Calu3 (cell line): ENCODE results near the gene PRAME. TPM values are rescaled to one million over a fixed set of nuclear protein-coding genes. Genes with fewer than 3 reads are reported as not detected.
"Not testable (repeated sequence)": the region's sequence is repeated elsewhere in the genome, so short reads cannot be mapped to it uniquely, and the experiment has no call there.

Experiments
- BruUV-seq: library from RNA; stranded (reverse); fragments of 400-500 nt; replicated peaks from 2 replicates; lab custom pipeline; 2021; lab: Mats Ljungman, UMichigan
- CTCF ChIA-PET: fragments of 300-600 bp; sonication (Branson Sonifier 250); formaldehyde crosslinking; loops from one replicate; lab custom pipeline; 2022; ENCODE audit warnings: antibody characterized with exemption; lab: Charles Lee
- DNase-seq: peaks from one replicate; pipeline ENCODE4 v3.0.0; 2022
- H3K27ac Mint-ChIP-seq: one replicate; pipeline ENCODE4 v1.8.0; 2022; ENCODE audit warnings: mixed read lengths; ENCODE audit not compliant: unreplicated experiment
- H3K27me3 Mint-ChIP-seq: one replicate; pipeline ENCODE4 v1.8.0; 2022; ENCODE audit warnings: mixed read lengths; ENCODE audit not compliant: unreplicated experiment
- H3K36me3 Mint-ChIP-seq: one replicate; pipeline ENCODE4 v1.8.0; 2022; ENCODE audit warnings: mild to moderate bottlenecking, moderate library complexity, mixed read lengths; ENCODE audit not compliant: insufficient read depth, unreplicated experiment
- H3K4me1 Mint-ChIP-seq: one replicate; pipeline ENCODE4 v1.8.0; 2022; ENCODE audit warnings: mild to moderate bottlenecking, low read depth, mixed read lengths; ENCODE audit not compliant: unreplicated experiment
- H3K4me3 Mint-ChIP-seq: one replicate; pipeline ENCODE4 v1.8.0; 2022; ENCODE audit warnings: mild to moderate bottlenecking, low read depth, moderate library complexity, mixed read lengths; ENCODE audit not compliant: unreplicated experiment
- H3K9me3 Mint-ChIP-seq: one replicate; pipeline ENCODE4 v1.8.0; 2022; ENCODE audit warnings: low read depth, mixed read lengths; ENCODE audit not compliant: unreplicated experiment
- CTCF ChIP-seq: fragments of 200-600 bp; IDR thresholded peaks from one replicate; pipeline ENCODE4 v1.8.0; 2022; ENCODE audit warnings: antibody characterized with exemption; ENCODE audit not compliant: unreplicated experiment
- intact Hi-C: fragments of 100-400 bp; cut with micrococcal nuclease; formaldehyde crosslinking; loops from one replicate; pipeline ENCODE4 v1.10.0; 2022; ENCODE audit not compliant: unreplicated experiment
- total RNA-seq: library from RNA; stranded (reverse); gene quantifications from 2 replicates; pipeline ENCODE4 v1.2.3, GENCODE V29; 2022

PRAME gene
- total RNA-seq, 1 experiment from 2014 or later = 2.6 TPM

- CTCF ChIA-PET = no interaction called here
- intact Hi-C loops = no loop called here
- H3K4me3 Mint-ChIP-seq = no peak overlapping the region
- TF ChIP-seq CTCF = no peak
- H3K27me3 Mint-ChIP-seq = peaks cover 35% of the 10 kb centered on the region
- no peak overlapping the region for H3K27ac Mint-ChIP-seq
- DNase-seq = no peak
- no peaks in the 10 kb centered on the region for H3K4me1 Mint-ChIP-seq
- no peaks in the 10 kb centered on the region for H3K9me3 Mint-ChIP-seq
- no TSS peak for BruUV-seq
- H3K36me3 Mint-ChIP-seq = no peaks in the 10 kb centered on the region
Measured at GRCh38 chr22:22534604-22535415, 24.3 kb downstream of the PRAME start.

- TF ChIP-seq CTCF = no peak
- Mint-ChIP-seq H3K36me3 (no peaks in the 10 kb centered on the region), H3K27me3 (peaks cover 36% of the 10 kb centered on the region), H3K4me3 (no peak overlapping the region), H3K9me3 (no peaks in the 10 kb centered on the region), H3K27ac (no peak overlapping the region), H3K4me1 (no peaks in the 10 kb centered on the region)
- intact Hi-C loops = no loop called here
- BruUV-seq = no TSS peak
- DNase-seq = no peak
- CTCF ChIA-PET = interaction anchor here (0.5 kb wide), 1 partner anchor 38 kb away, joined by 4 read pairs; no protein-coding TSS in a partner anchor
Measured at GRCh38 chr22:22533863-22534262, 25.2 kb downstream of the PRAME start.

GRCh38 chr22:22533417-22533816 lies 25.6 kb downstream of the PRAME start:
- Mint-ChIP-seq H3K27ac (no peak overlapping the region), H3K9me3 (no peaks in the 10 kb centered on the region), H3K27me3 (peaks cover 40% of the 10 kb centered on the region), H3K4me1 (no peaks in the 10 kb centered on the region), H3K4me3 (no peak overlapping the region), H3K36me3 (no peaks in the 10 kb centered on the region)
- CTCF ChIA-PET = interaction anchor here (0.5 kb wide), 1 partner anchor 38 kb away, joined by 4 read pairs; no protein-coding TSS in a partner anchor
- intact Hi-C loops = no loop called here
- BruUV-seq = no TSS peak
- no peak for DNase-seq
- no peak for TF ChIP-seq CTCF

- H3K4me3 Mint-ChIP-seq, intact Hi-C loops, H3K36me3 Mint-ChIP-seq, H3K4me1 Mint-ChIP-seq, H3K27ac Mint-ChIP-seq, H3K9me3 Mint-ChIP-seq, DNase-seq, BruUV-seq: not testable (repeated sequence)
- H3K27me3 Mint-ChIP-seq = peaks cover 48% of the 10 kb centered on the region
- CTCF ChIA-PET = interaction anchor here (0.6 to 1.1 kb wide), 2 partner anchors 13 to 224 kb away, joined by 3 to 4 read pairs; no protein-coding TSS in a partner anchor
Measured at GRCh38 chr22:22532547-22533071, 26.5 kb downstream of the PRAME start.
